HUES48 (cell line): ENCODE data around the gene FHIP1B.
"Not testable (repeated sequence)": the region's sequence is repeated elsewhere in the genome, so short reads cannot be mapped to it uniquely, and the experiment has no call there.

Experiments used
- H3K27ac ChIP-seq: one replicate; pipeline ENCODE4 v1.7.0; 2013; ENCODE audit warnings: low read depth, low read length, inconsistent platforms
- H3K27me3 ChIP-seq: 2 replicates; pipeline ENCODE4 v1.6.1; 2013; ENCODE audit warnings: mild to moderate bottlenecking, low read length; ENCODE audit not compliant: control insufficient read depth, insufficient read depth
- H3K36me3 ChIP-seq: 2 replicates; pipeline ENCODE4 v1.6.1; 2013; ENCODE audit warnings: low read length; ENCODE audit not compliant: control insufficient read depth, insufficient read depth
- H3K4me1 ChIP-seq: 2 replicates; pipeline ENCODE4 v1.6.1; 2013; ENCODE audit warnings: mild to moderate bottlenecking, low read length; ENCODE audit not compliant: control insufficient read depth, insufficient read depth
- H3K4me3 ChIP-seq: 2 replicates; pipeline ENCODE4 v1.5.1; 2013; ENCODE audit warnings: mild to moderate bottlenecking, low read depth, low read length
- H3K9ac ChIP-seq: 2 replicates; pipeline ENCODE4 v1.6.1; 2013; ENCODE audit warnings: mild to moderate bottlenecking, low read depth, low read length, moderate library complexity
- H3K9me3 ChIP-seq: 2 replicates; pipeline ENCODE4 v1.6.1; 2013; ENCODE audit warnings: low read length; ENCODE audit not compliant: control insufficient read depth, insufficient read depth

Gene FHIP1B

DNA sequence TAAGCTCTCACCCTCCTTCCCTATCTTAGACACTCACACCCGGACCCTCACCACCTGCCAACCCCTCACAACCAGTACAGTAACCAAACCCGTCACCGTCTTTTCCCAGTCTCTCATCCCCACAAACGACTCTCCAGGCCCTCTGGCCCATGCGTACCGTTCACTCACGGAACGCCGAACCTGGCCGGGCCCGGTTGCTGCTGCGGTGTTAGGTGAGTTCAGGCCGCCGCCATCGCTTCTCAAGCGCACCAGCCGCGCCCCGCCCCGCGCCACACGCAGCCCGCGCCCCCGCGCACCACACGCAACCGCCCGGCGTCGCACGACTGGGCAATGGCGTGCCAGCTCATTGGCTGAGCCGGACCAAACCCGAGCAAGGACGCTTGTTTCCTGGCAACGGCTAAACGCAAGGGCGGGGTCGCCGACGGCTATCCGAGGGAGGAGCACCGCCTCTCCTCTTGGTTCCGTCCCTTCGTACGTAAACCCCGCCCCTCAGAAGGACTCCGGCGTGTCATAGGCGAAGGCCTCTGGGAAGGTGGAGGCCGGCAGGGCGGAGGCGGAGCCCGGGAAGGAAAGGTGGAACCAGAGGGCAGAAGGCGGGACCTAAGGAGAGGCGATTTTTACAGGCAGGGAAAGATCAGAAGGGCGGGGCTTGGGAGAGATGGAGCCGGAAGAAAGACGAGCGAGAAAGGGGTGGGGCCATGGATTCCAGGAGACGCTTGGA, at the start of gene FHIP1B:
Gene FHIP1B, minus strand, starts transcription at position 250 of the 721 bp plus-strand sequence. CDS start 10,120 bp downstream, outside the sequence.
- H3K9me3 ChIP-seq = no peaks in the 10 kb centered on the region
- peak within 1 kb of the TSS; percentile 86 for H3K27ac ChIP-seq
- H3K9ac ChIP-seq = peak within 1 kb of the TSS; percentile 64
- H3K4me3 ChIP-seq = peak within 1 kb of the TSS; percentile 73
- H3K4me1 ChIP-seq = no peaks in the 10 kb centered on the region; the same call in 1 of the 2 replicates
- H3K36me3 ChIP-seq = no peaks in the 10 kb centered on the region
- peaks cover 2% of the 10 kb centered on the region; the same call in 1 of the 2 replicates for H3K27me3 ChIP-seq

DNA sequence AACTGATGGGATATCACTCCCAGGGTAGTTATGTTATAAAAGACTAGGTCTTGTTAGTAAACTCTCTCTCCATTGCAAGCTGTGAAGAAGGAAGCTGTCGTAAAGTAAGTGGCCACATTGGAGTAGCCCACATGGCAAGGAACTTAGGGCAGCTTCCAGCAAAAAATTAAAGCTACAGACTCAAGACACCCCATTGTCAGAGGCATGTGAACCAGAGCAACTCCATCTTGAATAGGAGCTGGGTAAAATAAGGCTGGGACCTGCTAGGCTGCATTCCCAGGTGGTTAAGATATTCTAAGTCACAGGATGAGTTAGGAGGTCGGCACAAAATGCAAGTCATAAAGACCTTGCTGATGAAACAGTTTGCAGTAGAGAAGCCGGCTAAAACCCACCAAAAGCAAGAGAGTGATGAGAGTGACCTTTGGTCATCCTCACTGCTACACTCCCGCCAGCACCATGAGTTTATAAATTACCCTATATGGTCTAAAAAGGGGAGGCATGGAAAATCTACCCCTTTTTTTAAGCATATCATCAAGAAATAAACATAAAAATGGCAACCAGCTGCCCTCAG, 49.1 kb upstream of the FHIP1B start:
- Histone ChIP-seq H3K27ac (no peak overlapping the region), H3K4me3 (no peak overlapping the region), H3K9ac (no peak overlapping the region), H3K27me3 (peaks cover 94% of the 10 kb centered on the region), H3K4me1 (peaks cover 22% of the 10 kb centered on the region), H3K36me3 (no peaks in the 10 kb centered on the region), H3K9me3 (no peaks in the 10 kb centered on the region)

- H3K4me3 ChIP-seq, H3K36me3 ChIP-seq, H3K9me3 ChIP-seq, H3K9ac ChIP-seq: not testable (repeated sequence)
- Histone ChIP-seq H3K27ac (peak overlapping the region; percentile 42), H3K4me1 (peaks cover 14% of the 10 kb centered on the region), H3K27me3 (peaks cover 69% of the 10 kb centered on the region)
These were observed 46.4 kb upstream of the FHIP1B start for GRCh38 chr11:6280809-6281208.

- no peaks in the 10 kb centered on the region for H3K9me3 ChIP-seq
- H3K4me1 ChIP-seq = no peaks in the 10 kb centered on the region
- H3K4me3 ChIP-seq = no peak overlapping the region
- no peaks in the 10 kb centered on the region for H3K36me3 ChIP-seq
- no peak overlapping the region for H3K9ac ChIP-seq
- no peak overlapping the region for H3K27ac ChIP-seq
- peaks cover 4% of the 10 kb centered on the region for H3K27me3 ChIP-seq
These were observed 38.8 kb upstream of the FHIP1B start for GRCh38 chr11:6273188-6273587.

DNA sequence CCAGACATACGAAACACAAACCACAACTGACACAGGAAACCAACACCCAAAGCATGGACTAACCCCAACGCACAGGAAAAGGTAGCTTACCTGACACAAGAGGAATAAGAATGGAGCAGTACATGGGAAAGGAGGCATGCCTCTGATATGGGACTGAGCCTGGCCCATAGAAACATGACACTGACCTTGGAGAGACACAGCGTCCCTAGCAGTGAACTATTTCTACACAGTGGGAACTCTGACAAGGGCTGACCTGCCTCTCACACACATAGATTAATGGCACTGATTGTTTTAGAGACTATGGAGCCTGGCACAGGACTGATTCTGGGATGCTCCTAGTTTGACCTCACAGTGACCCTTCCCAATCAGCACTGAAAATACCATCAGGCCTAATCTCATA, 37.2 kb upstream of the FHIP1B start:
- no peaks in the 10 kb centered on the region for H3K4me1 ChIP-seq
- no peak overlapping the region for H3K4me3 ChIP-seq
- H3K9me3 ChIP-seq = no peaks in the 10 kb centered on the region
- peaks cover 4% of the 10 kb centered on the region for H3K27me3 ChIP-seq
- no peak overlapping the region for H3K27ac ChIP-seq
- no peak overlapping the region for H3K9ac ChIP-seq
- H3K36me3 ChIP-seq = no peaks in the 10 kb centered on the region

GRCh38 chr11:6270584-6271246, 36.3 kb upstream of the FHIP1B start:
- H3K9ac ChIP-seq = no peak overlapping the region
- no peak overlapping the region for H3K27ac ChIP-seq
- H3K4me1 ChIP-seq = no peaks in the 10 kb centered on the region
- no peaks in the 10 kb centered on the region for H3K36me3 ChIP-seq
- H3K27me3 ChIP-seq = peaks cover 4% of the 10 kb centered on the region
- no peak overlapping the region for H3K4me3 ChIP-seq
- H3K9me3 ChIP-seq = no peaks in the 10 kb centered on the region

DNA sequence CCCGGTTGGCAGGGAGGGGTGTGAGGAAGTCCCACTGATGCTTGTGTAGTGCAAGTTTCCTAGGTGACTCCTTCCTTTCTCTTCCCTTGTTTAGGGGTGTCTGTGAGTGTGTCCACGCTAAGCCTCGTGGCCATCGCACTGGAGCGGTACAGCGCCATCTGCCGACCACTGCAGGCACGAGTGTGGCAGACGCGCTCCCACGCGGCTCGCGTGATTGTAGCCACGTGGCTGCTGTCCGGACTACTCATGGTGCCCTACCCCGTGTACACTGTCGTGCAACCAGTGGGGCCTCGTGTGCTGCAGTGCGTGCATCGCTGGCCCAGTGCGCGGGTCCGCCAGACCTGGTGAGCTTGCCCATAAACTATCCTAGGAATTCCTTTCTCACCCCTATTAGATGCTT, 35.6 kb upstream of the FHIP1B start:
- no peaks in the 10 kb centered on the region for H3K36me3 ChIP-seq
- no peaks in the 10 kb centered on the region for H3K9me3 ChIP-seq
- peaks cover 7% of the 10 kb centered on the region for H3K27me3 ChIP-seq
- H3K4me1 ChIP-seq = no peaks in the 10 kb centered on the region
- H3K27ac ChIP-seq = no peak overlapping the region
- H3K9ac ChIP-seq = no peak overlapping the region
- no peak overlapping the region for H3K4me3 ChIP-seq

DNA sequence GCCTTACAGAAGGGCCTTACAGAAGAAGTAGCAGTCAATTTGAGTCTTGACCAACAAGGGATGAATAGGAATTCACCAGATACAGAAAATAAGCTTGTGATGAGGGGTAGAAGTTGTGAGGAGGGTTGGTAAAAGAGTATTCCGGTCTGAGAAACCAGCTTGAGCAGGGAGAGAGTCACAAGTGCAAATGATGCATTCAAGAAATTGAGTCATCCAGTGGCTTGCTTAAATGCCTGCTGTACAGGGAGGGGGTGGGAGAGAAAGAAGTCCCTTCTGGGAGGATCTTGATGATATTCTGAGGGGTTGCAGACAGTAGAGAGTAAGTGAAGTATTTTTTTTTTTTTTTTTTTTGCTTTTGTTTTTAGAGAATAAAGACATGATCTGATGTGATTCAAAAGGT, 34.4 kb upstream of the FHIP1B start:
- Histone ChIP-seq H3K9ac (no peak overlapping the region), H3K4me1 (no peaks in the 10 kb centered on the region), H3K27ac (no peak overlapping the region), H3K27me3 (peaks cover 17% of the 10 kb centered on the region), H3K9me3 (no peaks in the 10 kb centered on the region), H3K36me3 (no peaks in the 10 kb centered on the region), H3K4me3 (no peak overlapping the region)

- H3K9ac ChIP-seq = no peak overlapping the region
- no peaks in the 10 kb centered on the region for H3K36me3 ChIP-seq
- H3K27me3 ChIP-seq = peaks cover 56% of the 10 kb centered on the region
- no peaks in the 10 kb centered on the region for H3K9me3 ChIP-seq
- H3K4me1 ChIP-seq = peaks cover 9% of the 10 kb centered on the region
- H3K4me3 ChIP-seq = no peak overlapping the region
- H3K27ac ChIP-seq = no peak overlapping the region
These were observed 29.2 kb upstream of the FHIP1B start for GRCh38 chr11:6263662-6264061.

- peaks cover 13% of the 10 kb centered on the region for H3K4me1 ChIP-seq
- peak overlapping the region; percentile 56 for H3K4me3 ChIP-seq
- H3K9ac ChIP-seq = no peak overlapping the region
- H3K27ac ChIP-seq = no peak overlapping the region
- peaks cover 90% of the 10 kb centered on the region for H3K27me3 ChIP-seq
- H3K9me3 ChIP-seq = no peaks in the 10 kb centered on the region
- no peaks in the 10 kb centered on the region for H3K36me3 ChIP-seq
These were observed 25.8 kb upstream of the FHIP1B start for GRCh38 chr11:6260207-6260726.

DNA sequence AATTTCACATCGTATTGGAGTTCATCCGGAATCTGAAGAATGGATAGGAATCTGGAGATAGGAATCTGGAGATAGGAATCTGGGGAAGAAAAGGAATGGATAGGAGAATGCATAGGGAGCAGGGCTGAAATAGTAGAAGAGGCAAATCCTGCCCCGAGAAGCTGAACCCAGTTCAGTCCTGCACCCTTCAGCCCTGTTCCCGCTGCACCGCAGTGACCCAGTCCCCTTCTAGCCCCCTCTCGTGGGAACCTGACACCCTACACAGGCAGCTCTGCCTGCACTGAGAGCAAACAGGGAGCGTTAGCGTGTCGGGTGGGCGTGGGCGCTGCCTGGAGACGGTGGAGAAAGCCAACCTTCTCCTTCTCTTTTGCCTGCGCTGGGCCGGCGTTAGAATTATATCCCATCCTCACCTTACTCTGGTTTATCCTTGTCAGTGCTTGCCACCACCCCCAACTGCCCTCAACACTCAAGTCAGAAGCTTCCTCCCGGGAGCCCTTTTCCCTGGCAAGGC, 24.2 kb upstream of the FHIP1B start:
- H3K36me3 ChIP-seq = no peaks in the 10 kb centered on the region
- no peak overlapping the region for H3K27ac ChIP-seq
- no peak overlapping the region for H3K9ac ChIP-seq
- peaks cover 13% of the 10 kb centered on the region for H3K4me1 ChIP-seq
- peak overlapping the region; percentile 56 for H3K4me3 ChIP-seq
- no peaks in the 10 kb centered on the region for H3K9me3 ChIP-seq
- peaks cover 88% of the 10 kb centered on the region for H3K27me3 ChIP-seq
